Fibroblast of pulmonary artery (primary cell): ENCODE data around the gene ATP8B1.
"Not testable (repeated sequence)": the region's sequence is repeated elsewhere in the genome, so short reads cannot be mapped to it uniquely, and the experiment has no call there.

Experiments
- DNase-seq: peaks from one replicate; pipeline ENCODE4 v3.0.0-alpha.2; 2010; ENCODE audit warnings: low read depth
- H3K4me3 ChIP-seq: replicated peaks from 2 replicates; pipeline ENCODE4 v1.5.1; 2011; ENCODE audit warnings: low read depth, mild to moderate bottlenecking, control low read depth, low read length, moderate library complexity
- TF ChIP-seq, protein P1 (sequence below): IDR thresholded peaks from 2 replicates; pipeline ENCODE4 v1.5.1; 2011; ENCODE audit warnings: mild to moderate bottlenecking, control low read depth, low read length, inconsistent platforms; ENCODE audit errors: missing control alignments

Gene ATP8B1

GRCh38 chr18:57832730-57833129, 29.6 kb upstream of the ATP8B1 start:
- TF ChIP-seq, protein P1, sequence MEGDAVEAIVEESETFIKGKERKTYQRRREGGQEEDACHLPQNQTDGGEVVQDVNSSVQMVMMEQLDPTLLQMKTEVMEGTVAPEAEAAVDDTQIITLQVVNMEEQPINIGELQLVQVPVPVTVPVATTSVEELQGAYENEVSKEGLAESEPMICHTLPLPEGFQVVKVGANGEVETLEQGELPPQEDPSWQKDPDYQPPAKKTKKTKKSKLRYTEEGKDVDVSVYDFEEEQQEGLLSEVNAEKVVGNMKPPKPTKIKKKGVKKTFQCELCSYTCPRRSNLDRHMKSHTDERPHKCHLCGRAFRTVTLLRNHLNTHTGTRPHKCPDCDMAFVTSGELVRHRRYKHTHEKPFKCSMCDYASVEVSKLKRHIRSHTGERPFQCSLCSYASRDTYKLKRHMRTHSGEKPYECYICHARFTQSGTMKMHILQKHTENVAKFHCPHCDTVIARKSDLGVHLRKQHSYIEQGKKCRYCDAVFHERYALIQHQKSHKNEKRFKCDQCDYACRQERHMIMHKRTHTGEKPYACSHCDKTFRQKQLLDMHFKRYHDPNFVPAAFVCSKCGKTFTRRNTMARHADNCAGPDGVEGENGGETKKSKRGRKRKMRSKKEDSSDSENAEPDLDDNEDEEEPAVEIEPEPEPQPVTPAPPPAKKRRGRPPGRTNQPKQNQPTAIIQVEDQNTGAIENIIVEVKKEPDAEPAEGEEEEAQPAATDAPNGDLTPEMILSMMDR: no peak

DNA sequence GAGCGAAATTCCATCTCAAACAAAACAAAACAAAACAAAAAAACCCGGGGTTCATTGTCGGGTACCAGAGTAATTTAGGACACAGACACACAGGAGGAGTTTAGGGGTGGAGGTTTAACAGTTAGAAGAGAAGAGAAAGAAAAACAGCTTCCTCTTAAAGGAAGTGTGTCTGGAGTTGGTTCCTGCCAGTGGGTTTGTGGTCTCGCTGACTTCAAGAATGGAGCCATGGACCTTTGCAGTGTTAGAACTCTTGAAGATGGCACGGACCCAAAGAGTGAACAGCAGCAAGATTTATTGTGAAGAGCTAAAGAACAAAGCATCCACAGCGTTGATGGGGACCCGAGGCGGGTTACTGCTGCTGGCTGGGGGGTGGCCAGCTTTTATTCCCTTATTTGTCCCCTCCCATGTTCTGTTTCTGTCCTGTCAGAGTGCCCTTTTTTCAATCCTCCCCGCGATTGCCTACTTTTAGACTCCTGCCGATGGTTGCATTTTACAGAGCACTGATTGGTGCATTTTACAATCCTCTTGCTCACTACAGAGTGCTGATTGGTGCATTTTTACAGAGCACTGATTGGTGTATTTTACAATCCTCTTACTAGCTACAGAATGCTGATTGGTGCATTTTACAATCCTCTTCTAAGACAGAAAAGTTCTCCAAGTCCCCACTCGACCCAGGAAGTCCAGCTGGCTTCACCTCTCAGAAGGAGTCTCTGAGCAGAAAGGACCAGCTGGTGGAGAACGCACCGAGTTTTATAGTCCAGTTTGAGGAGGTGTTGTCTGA, 28.7 kb upstream of the ATP8B1 start:
- TF ChIP-seq, protein P1: no peak
- no peak for DNase-seq
- H3K4me3 ChIP-seq: no peak overlapping the region

More at GRCh38 chr18:57832730-57833129, 29.6 kb upstream of the ATP8B1 start:
- no peak for DNase-seq
- H3K4me3 ChIP-seq: no peak overlapping the region

DNA sequence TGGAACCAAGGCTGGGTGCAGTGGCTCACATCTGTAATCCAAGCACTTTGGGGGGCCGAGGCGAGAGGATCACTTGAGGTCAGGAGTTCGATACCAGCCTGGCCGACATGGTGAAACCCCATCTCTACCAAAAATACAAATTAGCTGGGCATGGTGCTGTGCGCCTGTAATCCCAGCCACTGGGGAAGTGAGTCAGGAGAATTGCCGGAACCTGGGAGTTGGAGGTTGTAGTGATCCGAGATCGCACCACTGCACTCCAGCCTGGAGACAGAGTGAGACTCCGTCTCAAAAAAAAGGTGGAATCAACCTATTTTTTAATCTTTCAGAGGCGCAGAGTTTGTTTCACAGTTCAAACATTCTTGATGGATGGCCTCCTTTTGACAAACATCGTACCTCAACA, 24.5 kb upstream of the ATP8B1 start:
- DNase-seq: no peak
- H3K4me3 ChIP-seq: no peak overlapping the region
- TF ChIP-seq, protein P1: no peak

- TF ChIP-seq, protein P1: no peak
- no peak overlapping the region for H3K4me3 ChIP-seq
- DNase-seq: no peak
Observed at GRCh38 chr18:57826252-57826651, 23.1 kb upstream of the ATP8B1 start.

- DNase-seq, H3K4me3 ChIP-seq: not testable (repeated sequence)
Observed at GRCh38 chr18:57820583-57820982, 17.5 kb upstream of the ATP8B1 start.

DNA sequence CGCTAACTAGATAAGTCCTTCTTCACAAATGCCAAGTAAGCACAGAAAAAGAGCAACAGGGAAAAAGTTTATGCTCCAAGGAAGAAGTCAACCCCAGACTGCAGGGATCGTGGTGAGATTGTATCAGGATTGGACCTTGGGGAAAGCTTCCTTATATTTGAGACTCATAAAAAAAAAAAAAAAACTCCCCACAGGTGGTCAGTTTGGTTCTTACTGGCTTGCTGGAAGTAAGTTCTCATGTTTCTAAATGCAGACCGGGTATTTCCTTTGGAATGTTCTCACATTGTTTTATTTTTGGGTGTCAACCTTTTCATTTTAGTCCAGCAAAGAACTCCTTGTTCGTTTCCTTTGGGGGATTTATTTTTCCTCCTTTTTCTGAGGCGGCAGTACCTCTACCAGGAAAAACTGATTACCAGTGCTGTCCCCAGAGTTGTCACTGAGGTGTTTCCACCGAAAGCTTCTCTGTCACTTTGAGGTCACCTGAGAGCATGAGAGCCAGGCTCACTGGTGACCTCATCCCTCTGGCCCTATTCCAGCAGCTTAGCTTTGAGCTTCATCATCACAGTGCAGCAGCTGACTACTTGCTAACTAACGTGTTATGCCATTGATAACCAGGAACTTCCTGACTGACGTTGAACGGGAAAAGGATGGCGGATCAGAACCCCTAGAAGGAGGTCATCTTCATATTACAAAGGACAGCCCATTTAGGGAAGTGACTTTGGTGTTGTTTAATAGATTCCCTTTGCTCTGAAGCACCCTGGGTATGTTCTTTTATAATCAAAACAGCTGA, 16.8 kb upstream of the ATP8B1 start:
- peak; percentile 87 for DNase-seq
- TF ChIP-seq, protein P1: no peak
- no peak overlapping the region for H3K4me3 ChIP-seq

- no peak for DNase-seq
- TF ChIP-seq, protein P1: no peak
- H3K4me3 ChIP-seq: no peak overlapping the region
Observed at GRCh38 chr18:57819119-57819518, 16.0 kb upstream of the ATP8B1 start.
